Body of pancreas (tissue), 4 donors: Measurements from ENCODE around the gene STYK1.

Source experiments
- POLR2A ChIP-seq, 3 donors: fragments of 450-650 bp; IDR thresholded peaks; one replicate each; pipeline ENCODE4 v1.6.1; 2016; ENCODE audit warnings: antibody characterized with exemption in 3 of 3, mild to moderate bottlenecking in 2 of 3
- TF ChIP-seq, protein P1 (sequence below), 7 experiments: fragments of 450-650 bp in 4 of 7; fragments of 200-600 bp in 3 of 7; sonication (generic) in 3 of 7; IDR thresholded peaks; one replicate each; pipeline ENCODE4 v1.5.1; 2016 to 2019; ENCODE audit warnings: antibody characterized with exemption in 7 of 7

DNA sequence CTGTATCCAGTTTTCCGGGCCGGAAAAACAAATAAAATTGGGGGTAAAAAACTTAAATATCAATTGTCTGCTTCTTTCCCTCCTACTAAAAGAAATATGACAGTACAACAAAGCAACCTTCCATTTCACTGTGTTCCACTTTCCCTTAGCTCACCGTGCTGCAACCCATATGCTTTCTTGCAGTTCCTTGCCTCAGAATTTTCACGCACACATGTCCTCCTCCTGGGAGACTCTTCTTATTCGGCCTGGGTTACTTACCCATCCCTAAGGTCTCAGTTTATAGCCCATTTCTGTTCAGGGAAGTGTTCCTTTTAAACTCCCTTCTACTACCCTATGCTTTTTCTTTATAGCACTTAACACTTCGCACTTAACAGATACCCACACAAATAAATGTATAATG lies 56.0 kb downstream of the STYK1 start:
- TF ChIP-seq, protein P1, sequence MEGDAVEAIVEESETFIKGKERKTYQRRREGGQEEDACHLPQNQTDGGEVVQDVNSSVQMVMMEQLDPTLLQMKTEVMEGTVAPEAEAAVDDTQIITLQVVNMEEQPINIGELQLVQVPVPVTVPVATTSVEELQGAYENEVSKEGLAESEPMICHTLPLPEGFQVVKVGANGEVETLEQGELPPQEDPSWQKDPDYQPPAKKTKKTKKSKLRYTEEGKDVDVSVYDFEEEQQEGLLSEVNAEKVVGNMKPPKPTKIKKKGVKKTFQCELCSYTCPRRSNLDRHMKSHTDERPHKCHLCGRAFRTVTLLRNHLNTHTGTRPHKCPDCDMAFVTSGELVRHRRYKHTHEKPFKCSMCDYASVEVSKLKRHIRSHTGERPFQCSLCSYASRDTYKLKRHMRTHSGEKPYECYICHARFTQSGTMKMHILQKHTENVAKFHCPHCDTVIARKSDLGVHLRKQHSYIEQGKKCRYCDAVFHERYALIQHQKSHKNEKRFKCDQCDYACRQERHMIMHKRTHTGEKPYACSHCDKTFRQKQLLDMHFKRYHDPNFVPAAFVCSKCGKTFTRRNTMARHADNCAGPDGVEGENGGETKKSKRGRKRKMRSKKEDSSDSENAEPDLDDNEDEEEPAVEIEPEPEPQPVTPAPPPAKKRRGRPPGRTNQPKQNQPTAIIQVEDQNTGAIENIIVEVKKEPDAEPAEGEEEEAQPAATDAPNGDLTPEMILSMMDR (IDR thresholded peaks at IDR 0.05) = no peak
- TF ChIP-seq POLR2A (IDR thresholded peaks at IDR 0.05) = no peak
